ENCODE measurements around the gene SERPINA12. TPM values are rescaled to one million over a fixed set of nuclear protein-coding genes. Genes with fewer than 3 reads are reported as not detected.
"Not testable (repeated sequence)": the region's sequence is repeated elsewhere in the genome, so short reads cannot be mapped to it uniquely, and the experiment has no call there.

SERPINA12 gene
- total RNA-seq, 1 experiment from 2014 or later = not detected

DNA sequence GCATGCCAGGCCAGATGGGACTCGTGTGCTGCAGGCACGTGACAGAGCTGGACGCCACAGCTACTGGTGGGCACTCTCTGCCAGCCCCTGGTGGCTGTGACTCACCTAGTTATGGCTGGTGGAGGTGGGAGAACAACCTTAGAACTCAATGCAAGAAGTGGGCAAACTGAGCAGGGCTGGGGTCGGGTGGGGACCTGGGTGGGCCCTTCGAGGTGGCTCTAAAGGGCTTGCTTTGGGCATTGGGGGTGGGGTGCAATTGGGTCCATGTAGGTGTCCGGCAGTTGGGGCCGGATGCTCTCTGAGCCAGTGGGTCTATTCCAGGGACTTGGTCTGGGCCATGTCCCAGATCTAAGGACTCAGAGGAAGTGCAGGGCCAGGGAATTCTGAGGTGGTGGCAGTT lies 5.1 kb upstream of the SERPINA12 start:
- Histone ChIP-seq H2AFZ (ENCODE audit: low read length) (no peak overlapping the region), H3K18ac (ENCODE audit: insufficient read length, low read depth, low read length) (no peak overlapping the region), H3K9ac (ENCODE audit: extremely low read depth, insufficient read length, low read length) (no peak overlapping the region), H4K8ac (replicated peaks; ENCODE audit: insufficient read length, low read depth, low read length) (no peak overlapping the region), H3K14ac (ENCODE audit: insufficient read depth, low read length) (no peak overlapping the region), H3K79me1 (ENCODE audit: insufficient read depth, low read depth, low read length, poor library complexity, severe bottlenecking) (no peaks in the 10 kb centered on the region), H3K4me2 (ENCODE audit: insufficient read depth, insufficient read length, low read length) (no peak overlapping the region), H3T11ph (ENCODE audit: low read length) (no peak overlapping the region), H2AK5ac (ENCODE audit: insufficient read length, low read length) (no peak overlapping the region), H3K23ac (ENCODE audit: insufficient read length, low read depth, low read length) (no peak overlapping the region), H3K4ac (ENCODE audit: low read depth, low read length) (no peak overlapping the region), H3K4me1 (ENCODE audit: insufficient read depth, low read length) (peaks cover 8% of the 10 kb centered on the region; the same call in 1 of the 2 replicates), H3K27me3 (ENCODE audit: insufficient read depth, low read length) (no peaks in the 10 kb centered on the region), H2BK15ac (ENCODE audit: low read depth, low read length) (no peak overlapping the region), H3K79me2 (ENCODE audit: insufficient read depth, low read length) (no peaks in the 10 kb centered on the region), H3K23me2 (ENCODE audit: insufficient read length, low read depth, low read length, poor library complexity, severe bottlenecking) (no peaks in the 10 kb centered on the region), H3K27ac (ENCODE audit: insufficient read length, low read depth, low read length) (no peak overlapping the region), H2BK20ac (ENCODE audit: low read depth, low read length, poor library complexity, severe bottlenecking) (no peak overlapping the region), H2BK12ac (ENCODE audit: insufficient read length, low read depth, low read length) (no peak overlapping the region), H2BK5ac (ENCODE audit: insufficient read length, low read length) (no peak overlapping the region), H4K20me1 (ENCODE audit: control insufficient read depth, insufficient read depth, insufficient read length) (no peaks in the 10 kb centered on the region), H4K5ac (ENCODE audit: insufficient read length, low read depth, low read length) (no peak overlapping the region), H4K91ac (ENCODE audit: insufficient read length, low read depth, low read length) (no peak overlapping the region), H3K9me3 (ENCODE audit: control insufficient read depth, low read depth, low read length) (no peaks in the 10 kb centered on the region), H3K56ac (ENCODE audit: insufficient read length, low read depth, low read length) (no peak overlapping the region), H2BK120ac (ENCODE audit: low read depth, low read length, poor library complexity, severe bottlenecking) (no peak overlapping the region)
- H3K36me3 Mint-ChIP-seq (ENCODE audit: insufficient read depth in 1 of 3, low read depth in 3 of 3) = peaks cover 0 to 7% (median 2%) of the 10 kb centered on the region in 3 experiments; a peak in 4 of 7 replicates
- peaks cover 14 to 23% of the 10 kb centered on the region in 2 experiments for H3K4me1 Mint-ChIP-seq
- no peak overlapping the region; a peak in 1 of 5 replicates for H3K4me3 Mint-ChIP-seq
- TF ChIP-seq, protein P1, sequence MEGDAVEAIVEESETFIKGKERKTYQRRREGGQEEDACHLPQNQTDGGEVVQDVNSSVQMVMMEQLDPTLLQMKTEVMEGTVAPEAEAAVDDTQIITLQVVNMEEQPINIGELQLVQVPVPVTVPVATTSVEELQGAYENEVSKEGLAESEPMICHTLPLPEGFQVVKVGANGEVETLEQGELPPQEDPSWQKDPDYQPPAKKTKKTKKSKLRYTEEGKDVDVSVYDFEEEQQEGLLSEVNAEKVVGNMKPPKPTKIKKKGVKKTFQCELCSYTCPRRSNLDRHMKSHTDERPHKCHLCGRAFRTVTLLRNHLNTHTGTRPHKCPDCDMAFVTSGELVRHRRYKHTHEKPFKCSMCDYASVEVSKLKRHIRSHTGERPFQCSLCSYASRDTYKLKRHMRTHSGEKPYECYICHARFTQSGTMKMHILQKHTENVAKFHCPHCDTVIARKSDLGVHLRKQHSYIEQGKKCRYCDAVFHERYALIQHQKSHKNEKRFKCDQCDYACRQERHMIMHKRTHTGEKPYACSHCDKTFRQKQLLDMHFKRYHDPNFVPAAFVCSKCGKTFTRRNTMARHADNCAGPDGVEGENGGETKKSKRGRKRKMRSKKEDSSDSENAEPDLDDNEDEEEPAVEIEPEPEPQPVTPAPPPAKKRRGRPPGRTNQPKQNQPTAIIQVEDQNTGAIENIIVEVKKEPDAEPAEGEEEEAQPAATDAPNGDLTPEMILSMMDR (conservative IDR thresholded peaks at IDR 0.05) = no peak
- peak overlapping the region in 1 of 3 experiments; percentile 91; a peak in 2 of 7 replicates for H3K27ac Mint-ChIP-seq
- H3K27me3 Mint-ChIP-seq (ENCODE audit: low read depth) = peaks cover 16% of the 10 kb centered on the region
- peaks cover 6 to 7% of the 10 kb centered on the region in 2 experiments for H3K9me3 Mint-ChIP-seq
- no peak for DNase-seq
- WGBS (ENCODE audit: extremely low coverage, insufficient read length, low lambda C conversion rate) = no CpG with 5 or more reads among the region's 7 CpGs

DNA sequence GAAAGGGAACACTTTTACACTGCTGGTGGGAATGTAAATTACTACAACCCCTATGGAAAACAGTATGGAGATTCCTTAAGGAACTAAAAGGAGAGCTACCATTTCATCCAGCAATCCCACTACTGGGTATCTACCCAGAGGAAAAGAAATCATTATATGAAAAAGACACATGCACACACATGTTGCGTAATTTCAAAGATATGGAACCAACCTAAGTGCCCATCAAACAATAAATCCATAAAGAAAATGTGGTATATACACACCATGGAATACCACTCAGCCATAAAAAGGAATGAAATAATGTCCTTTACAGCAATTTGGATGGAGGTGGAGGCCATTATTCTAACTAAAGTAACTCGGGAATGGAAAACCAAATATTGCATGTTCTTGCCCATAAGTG lies 1.2 kb upstream of the SERPINA12 start:
- not testable (repeated sequence) for H2BK20ac ChIP-seq (ENCODE audit: low read depth, low read length, poor library complexity, severe bottlenecking); H3K4me2 ChIP-seq (ENCODE audit: insufficient read depth, insufficient read length, low read length); H3K4ac ChIP-seq (ENCODE audit: low read depth, low read length); H4K91ac ChIP-seq (ENCODE audit: insufficient read length, low read depth, low read length); H4K5ac ChIP-seq (ENCODE audit: insufficient read length, low read depth, low read length); H3K27me3 Mint-ChIP-seq (ENCODE audit: low read depth); H3K9me3 ChIP-seq (ENCODE audit: control insufficient read depth, low read depth, low read length); H3K4me3 Mint-ChIP-seq; H3T11ph ChIP-seq (ENCODE audit: low read length); H3K9me3 Mint-ChIP-seq; DNase-seq; H3K4me1 ChIP-seq (ENCODE audit: insufficient read depth, low read length); H3K79me2 ChIP-seq (ENCODE audit: insufficient read depth, low read length); H4K20me1 ChIP-seq (ENCODE audit: control insufficient read depth, insufficient read depth, insufficient read length); H3K4me1 Mint-ChIP-seq; H3K56ac ChIP-seq (ENCODE audit: insufficient read length, low read depth, low read length); H3K14ac ChIP-seq (ENCODE audit: insufficient read depth, low read length); H3K23ac ChIP-seq (ENCODE audit: insufficient read length, low read depth, low read length); H2AFZ ChIP-seq (ENCODE audit: low read length); H2BK12ac ChIP-seq (ENCODE audit: insufficient read length, low read depth, low read length); H2AK5ac ChIP-seq (ENCODE audit: insufficient read length, low read length); H3K79me1 ChIP-seq (ENCODE audit: insufficient read depth, low read depth, low read length, poor library complexity, severe bottlenecking); H3K36me3 Mint-ChIP-seq (ENCODE audit: insufficient read depth in 1 of 3, low read depth in 3 of 3); H3K23me2 ChIP-seq (ENCODE audit: insufficient read length, low read depth, low read length, poor library complexity, severe bottlenecking); H3K18ac ChIP-seq (ENCODE audit: insufficient read length, low read depth, low read length); H2BK15ac ChIP-seq (ENCODE audit: low read depth, low read length); H2BK120ac ChIP-seq (ENCODE audit: low read depth, low read length, poor library complexity, severe bottlenecking); H2BK5ac ChIP-seq (ENCODE audit: insufficient read length, low read length); H3K9ac ChIP-seq (ENCODE audit: extremely low read depth, insufficient read length, low read length); H3K27me3 ChIP-seq (ENCODE audit: insufficient read depth, low read length); H4K8ac ChIP-seq (replicated peaks; ENCODE audit: insufficient read length, low read depth, low read length); H3K27ac Mint-ChIP-seq; H3K27ac ChIP-seq (ENCODE audit: insufficient read length, low read depth, low read length)
- WGBS (ENCODE audit: extremely low coverage, insufficient read length, low lambda C conversion rate) = no CpG with 5 or more reads among the region's 2 CpGs

Measured in H9 (cell line).